Endothelial cell of umbilical vein (primary cell): ENCODE measurements around the gene GRK1.

Source experiments
- GATA2 ChIP-seq: IDR thresholded peaks from 2 replicates; pipeline ENCODE4 v1.7.0; 2011; ENCODE audit warnings: low read depth, mild to moderate bottlenecking, moderate library complexity, mixed read lengths, low read length; ENCODE audit not compliant: insufficient read length, insufficient read depth
- POLR2A ChIP-seq: IDR thresholded peaks from 2 replicates; pipeline ENCODE4 v1.6.1; 2012; ENCODE audit warnings: low read depth, mild to moderate bottlenecking, control low read depth, low read length
- POLR2AphosphoS5 ChIP-seq: IDR thresholded peaks from 2 replicates; pipeline ENCODE4 v1.6.1; 2012; ENCODE audit warnings: low read depth, mild to moderate bottlenecking, control low read depth, low read length, moderate library complexity; ENCODE audit not compliant: insufficient read depth
- TF ChIP-seq, protein P1 (sequence below): IDR thresholded peaks from 2 replicates; pipeline ENCODE4 v1.6.1; 2011; ENCODE audit not compliant: insufficient read depth, insufficient read length
- TF ChIP-seq, protein P2 (sequence below), 2 donors: IDR thresholded peaks; 1 replicate in 1 of 2; 2 replicates in 1 of 2; pipeline ENCODE4 v1.5.1; 2011; ENCODE audit warnings: low read length in 2 of 2, mild to moderate bottlenecking in 2 of 2, moderate library complexity in 2 of 2, control low read depth in 1 of 2, inconsistent platforms in 1 of 2, low read depth in 1 of 2; ENCODE audit not compliant: insufficient read depth in 1 of 2; ENCODE audit errors: extremely low read depth in 1 of 2

DNA sequence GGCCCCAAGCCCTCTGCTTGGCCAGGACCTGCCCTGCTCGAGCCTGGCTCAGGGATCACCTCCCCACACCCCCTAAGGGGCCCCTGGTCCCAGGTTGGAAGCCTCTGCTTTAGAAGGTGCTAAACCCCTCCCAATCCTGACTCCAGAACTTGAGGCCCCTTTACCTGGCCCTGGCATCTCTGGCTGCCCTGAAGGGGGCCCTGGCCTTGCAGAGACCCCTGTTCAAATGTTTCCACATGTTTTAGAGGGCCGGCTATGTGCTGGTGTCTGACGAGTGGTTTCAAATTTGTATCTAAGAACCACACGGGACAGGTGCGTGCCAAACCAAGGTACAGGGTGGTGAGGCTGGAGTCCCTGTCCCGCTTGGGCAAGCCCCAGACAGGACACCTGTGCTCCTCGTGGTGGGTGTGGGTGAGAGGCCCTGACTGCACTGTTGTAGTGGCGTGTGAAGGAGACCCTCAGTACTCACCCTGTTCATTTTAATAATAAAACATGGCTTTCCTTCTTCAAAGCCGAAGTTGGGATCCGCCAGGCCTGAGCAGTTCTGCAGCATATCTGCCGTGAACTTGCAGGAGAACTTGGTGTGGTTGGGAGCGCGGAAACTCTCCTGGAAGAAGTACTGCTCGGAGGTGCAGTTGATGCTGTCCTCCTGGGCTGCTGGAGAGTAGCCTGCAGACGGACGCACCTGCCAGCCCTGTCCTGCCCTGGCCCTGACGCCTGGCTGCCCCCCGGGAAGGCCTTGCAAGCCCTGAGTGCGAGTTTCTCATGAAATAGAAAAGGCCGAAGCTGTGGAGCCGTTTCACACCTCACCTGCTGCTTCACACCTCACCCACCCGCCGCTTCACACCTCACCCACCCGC is 14.4 kb upstream of the GRK1 start:
- TF ChIP-seq, protein P1, sequence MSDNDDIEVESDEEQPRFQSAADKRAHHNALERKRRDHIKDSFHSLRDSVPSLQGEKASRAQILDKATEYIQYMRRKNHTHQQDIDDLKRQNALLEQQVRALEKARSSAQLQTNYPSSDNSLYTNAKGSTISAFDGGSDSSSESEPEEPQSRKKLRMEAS, result no peak
- TF ChIP-seq POLR2A (no peak), POLR2AphosphoS5 (no peak), GATA2 (no peak)
- TF ChIP-seq, protein P2, sequence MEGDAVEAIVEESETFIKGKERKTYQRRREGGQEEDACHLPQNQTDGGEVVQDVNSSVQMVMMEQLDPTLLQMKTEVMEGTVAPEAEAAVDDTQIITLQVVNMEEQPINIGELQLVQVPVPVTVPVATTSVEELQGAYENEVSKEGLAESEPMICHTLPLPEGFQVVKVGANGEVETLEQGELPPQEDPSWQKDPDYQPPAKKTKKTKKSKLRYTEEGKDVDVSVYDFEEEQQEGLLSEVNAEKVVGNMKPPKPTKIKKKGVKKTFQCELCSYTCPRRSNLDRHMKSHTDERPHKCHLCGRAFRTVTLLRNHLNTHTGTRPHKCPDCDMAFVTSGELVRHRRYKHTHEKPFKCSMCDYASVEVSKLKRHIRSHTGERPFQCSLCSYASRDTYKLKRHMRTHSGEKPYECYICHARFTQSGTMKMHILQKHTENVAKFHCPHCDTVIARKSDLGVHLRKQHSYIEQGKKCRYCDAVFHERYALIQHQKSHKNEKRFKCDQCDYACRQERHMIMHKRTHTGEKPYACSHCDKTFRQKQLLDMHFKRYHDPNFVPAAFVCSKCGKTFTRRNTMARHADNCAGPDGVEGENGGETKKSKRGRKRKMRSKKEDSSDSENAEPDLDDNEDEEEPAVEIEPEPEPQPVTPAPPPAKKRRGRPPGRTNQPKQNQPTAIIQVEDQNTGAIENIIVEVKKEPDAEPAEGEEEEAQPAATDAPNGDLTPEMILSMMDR (IDR thresholded peaks at IDR 0.05; ENCODE audit: extremely low read depth in 1 of 2, insufficient read depth in 1 of 2, low read depth in 1 of 2, low read length in 2 of 2), result no peak
